Activated naive CD8-positive, alpha-beta T cell treated with anti-CD3 and anti-CD28 coated beads, Interleukin-2, amount 50 U/mL, for 24 hours (primary cell): ENCODE data around the gene RELB.

Source experiments
- ATAC-seq: fragments of 150-1000 bp; cut with Tn5 transposase; one replicate; pipeline ENCODE4 v1.10.0; 2021
- DNase-seq: peaks from one replicate; pipeline ENCODE4 v3.0.0; 2021
- H3K27ac Mint-ChIP-seq: one replicate; pipeline ENCODE4 v1.8.0; 2021; ENCODE audit warnings: mild to moderate bottlenecking, mixed read lengths
- H3K27me3 Mint-ChIP-seq: one replicate; pipeline ENCODE4 v1.8.0; 2021; ENCODE audit warnings: mixed read lengths
- H3K36me3 Mint-ChIP-seq: one replicate; pipeline ENCODE4 v1.8.0; 2021; ENCODE audit warnings: low read depth, mixed read lengths
- H3K4me1 Mint-ChIP-seq: one replicate; pipeline ENCODE4 v1.8.0; 2021; ENCODE audit warnings: mixed read lengths
- H3K4me3 Mint-ChIP-seq: one replicate; pipeline ENCODE4 v1.8.0; 2021; ENCODE audit warnings: mild to moderate bottlenecking, moderate library complexity, mixed read lengths
- H3K9me3 Mint-ChIP-seq: one replicate; pipeline ENCODE4 v1.8.0; 2021; ENCODE audit warnings: mixed read lengths

Gene RELB

GRCh38 chr19:45049073-45049736, 47.9 kb downstream of the RELB start:
- no peaks in the 10 kb centered on the region for H3K27me3 Mint-ChIP-seq
- no peaks in the 10 kb centered on the region for H3K9me3 Mint-ChIP-seq
- DNase-seq (no peak), ATAC-seq (no peak)
- no peak overlapping the region for H3K4me3 Mint-ChIP-seq
- H3K4me1 Mint-ChIP-seq = peaks cover 48% of the 10 kb centered on the region
- peak overlapping the region; percentile 59 for H3K27ac Mint-ChIP-seq
- H3K36me3 Mint-ChIP-seq = peaks cover 29% of the 10 kb centered on the region

- Mint-ChIP-seq H3K9me3 (no peaks in the 10 kb centered on the region), H3K27ac (no peak overlapping the region), H3K4me1 (peaks cover 45% of the 10 kb centered on the region), H3K36me3 (peaks cover 32% of the 10 kb centered on the region), H3K27me3 (no peaks in the 10 kb centered on the region), H3K4me3 (no peak overlapping the region)
- DNase-seq (no peak), ATAC-seq (no peak)
Measured at GRCh38 chr19:45050036-45050435, 48.8 kb downstream of the RELB start.

- no peak overlapping the region for H3K4me3 Mint-ChIP-seq
- DNase-seq = no peak
- H3K9me3 Mint-ChIP-seq = no peaks in the 10 kb centered on the region
- no peaks in the 10 kb centered on the region for H3K27me3 Mint-ChIP-seq
- peak overlapping the region; percentile 1 for H3K27ac Mint-ChIP-seq
- H3K36me3 Mint-ChIP-seq = peaks cover 18% of the 10 kb centered on the region
- peak; percentile 37 for ATAC-seq
- H3K4me1 Mint-ChIP-seq = peaks cover 26% of the 10 kb centered on the region
Measured at GRCh38 chr19:45051929-45052579, 50.8 kb downstream of the RELB start.

GRCh38 chr19:45056831-45057230, 55.6 kb downstream of the RELB start:
- no peak for DNase-seq
- H3K4me3 Mint-ChIP-seq = no peak overlapping the region
- no peak for ATAC-seq
- no peaks in the 10 kb centered on the region for H3K9me3 Mint-ChIP-seq
- H3K27ac Mint-ChIP-seq = no peak overlapping the region
- peaks cover 33% of the 10 kb centered on the region for H3K36me3 Mint-ChIP-seq
- H3K4me1 Mint-ChIP-seq = peaks cover 4% of the 10 kb centered on the region
- no peaks in the 10 kb centered on the region for H3K27me3 Mint-ChIP-seq

GRCh38 chr19:45057444-45057843, 56.2 kb downstream of the RELB start:
- H3K27me3 Mint-ChIP-seq = no peaks in the 10 kb centered on the region
- peaks cover 30% of the 10 kb centered on the region for H3K36me3 Mint-ChIP-seq
- no peaks in the 10 kb centered on the region for H3K9me3 Mint-ChIP-seq
- no peaks in the 10 kb centered on the region for H3K4me1 Mint-ChIP-seq
- no peak for ATAC-seq
- no peak overlapping the region for H3K4me3 Mint-ChIP-seq
- no peak for DNase-seq
- no peak overlapping the region for H3K27ac Mint-ChIP-seq

GRCh38 chr19:45058622-45059159, 57.4 kb downstream of the RELB start:
- Mint-ChIP-seq H3K4me3 (no peak overlapping the region), H3K9me3 (no peaks in the 10 kb centered on the region), H3K27ac (no peak overlapping the region), H3K27me3 (no peaks in the 10 kb centered on the region), H3K4me1 (no peaks in the 10 kb centered on the region), H3K36me3 (peaks cover 30% of the 10 kb centered on the region)
- DNase-seq (no peak), ATAC-seq (no peak)

- peak; percentile 85 for DNase-seq
- Mint-ChIP-seq H3K4me1 (no peaks in the 10 kb centered on the region), H3K27me3 (no peaks in the 10 kb centered on the region), H3K4me3 (no peak overlapping the region), H3K9me3 (no peaks in the 10 kb centered on the region), H3K36me3 (peaks cover 25% of the 10 kb centered on the region), H3K27ac (no peak overlapping the region)
- peak; percentile 89 for ATAC-seq
Measured at GRCh38 chr19:45059258-45059965, 58.1 kb downstream of the RELB start.

- Mint-ChIP-seq H3K27me3 (no peaks in the 10 kb centered on the region), H3K36me3 (peaks cover 21% of the 10 kb centered on the region), H3K4me1 (no peaks in the 10 kb centered on the region), H3K9me3 (no peaks in the 10 kb centered on the region), H3K27ac (no peak overlapping the region), H3K4me3 (no peak overlapping the region)
- ATAC-seq (no peak), DNase-seq (no peak)
Measured at GRCh38 chr19:45061965-45062364, 60.7 kb downstream of the RELB start.

- no peak overlapping the region for H3K27ac Mint-ChIP-seq
- H3K4me1 Mint-ChIP-seq = no peaks in the 10 kb centered on the region
- no peak for DNase-seq
- H3K9me3 Mint-ChIP-seq = no peaks in the 10 kb centered on the region
- H3K4me3 Mint-ChIP-seq = no peak overlapping the region
- H3K36me3 Mint-ChIP-seq = peaks cover 16% of the 10 kb centered on the region
- H3K27me3 Mint-ChIP-seq = no peaks in the 10 kb centered on the region
- no peak for ATAC-seq
Measured at GRCh38 chr19:45063851-45064801, 62.9 kb downstream of the RELB start.

- H3K9me3 Mint-ChIP-seq = no peaks in the 10 kb centered on the region
- peaks cover 11% of the 10 kb centered on the region for H3K36me3 Mint-ChIP-seq
- no peaks in the 10 kb centered on the region for H3K4me1 Mint-ChIP-seq
- no peak overlapping the region for H3K4me3 Mint-ChIP-seq
- H3K27me3 Mint-ChIP-seq = no peaks in the 10 kb centered on the region
- no peak overlapping the region for H3K27ac Mint-ChIP-seq
- no peak for DNase-seq
- no peak for ATAC-seq
Measured at GRCh38 chr19:45066921-45067661, 65.8 kb downstream of the RELB start.

GRCh38 chr19:45068041-45068440, 66.8 kb downstream of the RELB start:
- H3K36me3 Mint-ChIP-seq = peaks cover 8% of the 10 kb centered on the region
- H3K4me3 Mint-ChIP-seq = no peak overlapping the region
- H3K9me3 Mint-ChIP-seq = no peaks in the 10 kb centered on the region
- DNase-seq (no peak), ATAC-seq (no peak)
- H3K4me1 Mint-ChIP-seq = peaks cover 1% of the 10 kb centered on the region
- H3K27me3 Mint-ChIP-seq = no peaks in the 10 kb centered on the region
- no peak overlapping the region for H3K27ac Mint-ChIP-seq

GRCh38 chr19:45069056-45069455, 67.8 kb downstream of the RELB start:
- Mint-ChIP-seq H3K9me3 (no peaks in the 10 kb centered on the region), H3K36me3 (peaks cover 8% of the 10 kb centered on the region), H3K27me3 (no peaks in the 10 kb centered on the region), H3K27ac (no peak overlapping the region), H3K4me3 (no peak overlapping the region), H3K4me1 (peaks cover 2% of the 10 kb centered on the region)
- ATAC-seq = no peak
- no peak for DNase-seq

GRCh38 chr19:45070214-45070613, 69.0 kb downstream of the RELB start:
- no peak for DNase-seq
- H3K36me3 Mint-ChIP-seq = peaks cover 8% of the 10 kb centered on the region

More at GRCh38 chr19:45070214-45070613, 69.0 kb downstream of the RELB start:
- Mint-ChIP-seq H3K27ac (no peak overlapping the region), H3K4me3 (no peak overlapping the region), H3K27me3 (no peaks in the 10 kb centered on the region), H3K4me1 (peaks cover 9% of the 10 kb centered on the region), H3K9me3 (no peaks in the 10 kb centered on the region)
- ATAC-seq = no peak
